Measurements from ENCODE around the gene HOXC4. TPM values are rescaled to one million over a fixed set of nuclear protein-coding genes. Genes with fewer than 3 reads are reported as not detected.
A peak's percentile ranks its signal among the peaks of the same experiment; 100 is the strongest.

The HOXC4 gene
- polyA plus RNA-seq, 1 experiment = not detected

DNA sequence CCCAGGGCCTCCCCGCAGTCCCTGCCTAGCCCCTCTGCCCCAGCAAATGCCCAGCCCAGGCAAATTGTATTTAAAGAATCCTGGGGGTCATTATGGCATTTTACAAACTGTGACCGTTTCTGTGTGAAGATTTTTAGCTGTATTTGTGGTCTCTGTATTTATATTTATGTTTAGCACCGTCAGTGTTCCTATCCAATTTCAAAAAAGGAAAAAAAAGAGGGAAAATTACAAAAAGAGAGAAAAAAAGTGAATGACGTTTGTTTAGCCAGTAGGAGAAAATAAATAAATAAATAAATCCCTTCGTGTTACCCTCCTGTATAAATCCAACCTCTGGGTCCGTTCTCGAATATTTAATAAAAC is 23.2 kb upstream of the HOXC4 start:
- Histone ChIP-seq H3K9me3 (ENCODE audit: control insufficient read depth, insufficient read depth, low read length) (peaks cover 21% of the 10 kb centered on the region), H3K4me3 (ENCODE audit: low read depth, low read length) (no peak overlapping the region), H3K27ac (ENCODE audit: low read depth, low read length) (no peak overlapping the region), H3K27me3 (ENCODE audit: control insufficient read depth, insufficient read depth, low read length) (peaks cover 92% of the 10 kb centered on the region)
- ChIA-PET POLR2A (no interaction called here), CTCF (no interaction called here)
- TF ChIP-seq, protein P1, sequence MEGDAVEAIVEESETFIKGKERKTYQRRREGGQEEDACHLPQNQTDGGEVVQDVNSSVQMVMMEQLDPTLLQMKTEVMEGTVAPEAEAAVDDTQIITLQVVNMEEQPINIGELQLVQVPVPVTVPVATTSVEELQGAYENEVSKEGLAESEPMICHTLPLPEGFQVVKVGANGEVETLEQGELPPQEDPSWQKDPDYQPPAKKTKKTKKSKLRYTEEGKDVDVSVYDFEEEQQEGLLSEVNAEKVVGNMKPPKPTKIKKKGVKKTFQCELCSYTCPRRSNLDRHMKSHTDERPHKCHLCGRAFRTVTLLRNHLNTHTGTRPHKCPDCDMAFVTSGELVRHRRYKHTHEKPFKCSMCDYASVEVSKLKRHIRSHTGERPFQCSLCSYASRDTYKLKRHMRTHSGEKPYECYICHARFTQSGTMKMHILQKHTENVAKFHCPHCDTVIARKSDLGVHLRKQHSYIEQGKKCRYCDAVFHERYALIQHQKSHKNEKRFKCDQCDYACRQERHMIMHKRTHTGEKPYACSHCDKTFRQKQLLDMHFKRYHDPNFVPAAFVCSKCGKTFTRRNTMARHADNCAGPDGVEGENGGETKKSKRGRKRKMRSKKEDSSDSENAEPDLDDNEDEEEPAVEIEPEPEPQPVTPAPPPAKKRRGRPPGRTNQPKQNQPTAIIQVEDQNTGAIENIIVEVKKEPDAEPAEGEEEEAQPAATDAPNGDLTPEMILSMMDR (IDR thresholded peaks at IDR 0.05; ENCODE audit: low read depth, low read length) = no peak
- DNase-seq (ENCODE audit: low read depth, low spot score) = no peak

DNA sequence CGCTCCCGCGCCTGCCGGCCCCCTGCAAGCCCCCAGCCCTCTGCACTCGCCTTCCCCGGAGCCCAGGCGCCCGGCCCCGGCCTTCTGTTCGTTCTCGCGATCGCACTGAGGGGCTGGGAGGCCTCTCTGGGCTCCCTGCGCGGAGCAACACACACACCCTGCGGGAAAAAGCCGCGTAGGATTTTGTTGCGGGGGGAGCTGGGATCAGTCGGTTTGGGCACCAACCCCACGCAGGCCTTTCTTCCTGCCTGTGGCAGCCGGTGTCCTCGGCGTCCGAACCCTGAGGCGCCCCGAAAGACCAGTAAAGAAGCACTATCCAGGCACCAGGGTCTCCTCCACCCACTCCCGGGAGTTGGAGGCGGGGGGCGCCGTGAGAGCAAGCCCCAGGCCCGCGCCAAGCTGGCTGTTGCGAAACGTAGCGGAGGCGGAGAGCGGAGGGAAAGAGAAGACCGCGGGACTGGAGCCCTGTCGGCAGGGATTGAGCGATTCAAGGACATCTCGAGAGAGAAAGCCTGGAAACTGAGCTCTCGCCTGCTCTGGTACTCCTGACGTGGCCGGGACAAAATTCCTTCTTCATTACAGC is 22.7 kb upstream of the HOXC4 start:
- ChIA-PET CTCF (interaction anchor here (0.5 to 2.5 kb wide), 3 partner anchors 9 to 184 kb away, joined by 3 to 11 read pairs (median 4); no protein-coding TSS in a partner anchor), POLR2A (no interaction called here)
- DNase-seq (ENCODE audit: low read depth, low spot score) = no peak
- no peak overlapping the region for H3K4me3 ChIP-seq (ENCODE audit: low read depth, low read length)
- H3K9me3 ChIP-seq (ENCODE audit: control insufficient read depth, insufficient read depth, low read length) = peaks cover 21% of the 10 kb centered on the region
- TF ChIP-seq, protein P1 (IDR thresholded peaks at IDR 0.05; ENCODE audit: low read depth, low read length) = no peak
- H3K27me3 ChIP-seq (ENCODE audit: control insufficient read depth, insufficient read depth, low read length) = peaks cover 93% of the 10 kb centered on the region
- H3K27ac ChIP-seq (ENCODE audit: low read depth, low read length) = no peak overlapping the region

DNA sequence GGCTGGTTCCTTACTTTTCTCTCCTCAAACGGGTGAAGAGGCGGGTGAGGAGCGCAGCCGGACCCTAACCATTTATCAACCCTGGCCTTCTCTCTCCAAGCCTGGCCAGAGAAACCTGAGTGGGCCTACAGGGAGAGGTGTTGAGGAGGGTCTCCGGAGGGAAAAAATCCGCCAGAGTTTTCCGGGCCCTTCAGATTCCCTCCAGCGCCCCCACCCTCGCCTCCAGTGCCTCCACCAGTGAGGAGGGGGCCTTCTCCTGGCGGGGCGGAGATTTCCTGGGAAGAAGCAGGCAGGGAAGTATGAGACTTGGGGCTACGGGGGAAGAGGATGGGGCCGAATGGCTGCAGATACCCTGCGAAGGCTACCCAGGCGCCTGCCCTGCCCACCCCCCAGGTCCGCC is 22.2 kb upstream of the HOXC4 start:
- Histone ChIP-seq H3K4me3 (ENCODE audit: low read depth, low read length) (no peak overlapping the region), H3K9me3 (ENCODE audit: control insufficient read depth, insufficient read depth, low read length) (peaks cover 21% of the 10 kb centered on the region), H3K27me3 (ENCODE audit: control insufficient read depth, insufficient read depth, low read length) (peaks cover 88% of the 10 kb centered on the region), H3K27ac (ENCODE audit: low read depth, low read length) (no peak overlapping the region)
- ChIA-PET CTCF (interaction anchor here (0.5 to 2.5 kb wide), 5 partner anchors 9 to 183 kb away, joined by 3 to 11 read pairs (median 4); partner anchors contain the start of gene HOXC8), POLR2A (no interaction called here)
- no peak for DNase-seq (ENCODE audit: low read depth, low spot score)
- TF ChIP-seq, protein P1 (IDR thresholded peaks at IDR 0.05; ENCODE audit: low read depth, low read length) = no peak

DNA sequence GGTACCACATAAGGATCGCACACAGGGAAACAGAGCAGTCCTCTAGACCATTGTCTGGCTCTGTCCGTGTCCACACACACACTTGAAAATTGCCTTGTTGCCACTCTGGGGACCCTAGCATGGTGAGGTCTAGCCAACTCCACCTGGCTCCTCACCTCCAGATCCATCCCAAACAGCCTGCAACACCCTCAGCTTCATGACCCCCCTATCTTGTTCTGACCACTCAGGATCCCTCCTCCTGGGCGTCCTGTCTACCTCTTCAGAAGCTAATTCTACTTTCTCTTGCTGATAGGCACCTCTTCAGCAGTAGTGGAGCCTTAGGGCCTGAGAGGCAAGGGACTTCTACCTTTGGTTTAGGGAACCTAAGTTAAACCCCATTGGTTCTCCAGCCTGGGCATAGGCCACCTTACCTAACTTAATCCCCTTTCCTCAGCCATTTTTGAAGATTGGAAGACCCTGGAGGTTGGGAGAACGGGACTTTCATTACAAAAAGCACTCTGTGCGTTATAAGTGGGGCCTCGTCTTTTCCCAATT is 21.5 kb upstream of the HOXC4 start:
- peaks cover 85% of the 10 kb centered on the region for H3K27me3 ChIP-seq (ENCODE audit: control insufficient read depth, insufficient read depth, low read length)
- no peak overlapping the region for H3K4me3 ChIP-seq (ENCODE audit: low read depth, low read length)
- TF ChIP-seq, protein P1 (IDR thresholded peaks at IDR 0.05; ENCODE audit: low read depth, low read length) = no peak
- H3K27ac ChIP-seq (ENCODE audit: low read depth, low read length) = no peak overlapping the region
- CTCF ChIA-PET = interaction anchor here (0.7 to 2.5 kb wide), 11 partner anchors 24 to 182 kb away, joined by 3 to 11 read pairs (median 4); partner anchors contain the start of gene HOXC8
- POLR2A ChIA-PET = no interaction called here
- DNase-seq (ENCODE audit: low read depth, low spot score) = no peak
- peaks cover 21% of the 10 kb centered on the region for H3K9me3 ChIP-seq (ENCODE audit: control insufficient read depth, insufficient read depth, low read length)

DNA sequence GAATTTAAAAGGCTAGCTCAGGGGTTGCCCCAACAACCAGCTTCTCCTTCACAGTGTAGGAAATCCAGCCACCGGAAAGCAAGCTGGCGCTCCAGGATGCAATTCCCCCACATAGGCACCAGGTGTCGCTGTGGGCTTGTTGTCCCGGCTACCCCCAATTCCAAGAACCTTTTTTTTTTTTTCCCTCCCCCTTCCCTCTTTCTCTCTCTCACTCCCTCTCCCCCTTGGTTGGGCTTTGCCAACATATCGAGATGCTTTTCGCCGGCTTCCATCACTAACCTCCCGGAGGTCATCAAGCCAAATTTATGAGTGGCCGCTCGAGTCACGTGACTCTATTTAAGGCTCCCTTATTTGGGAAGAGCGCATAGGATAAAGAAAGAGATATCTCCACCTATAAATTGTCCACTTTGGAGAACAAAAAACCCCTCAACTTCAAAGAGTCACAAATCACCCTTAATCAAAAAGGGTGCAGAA is 21.0 kb upstream of the HOXC4 start, which contains the start of gene HOXC5:
TSS of gene HOXC5 (plus strand) at position 424 of the 474 bp plus-strand sequence. CDS start 73 bp downstream, outside the sequence.
- no peak for DNase-seq (ENCODE audit: low read depth, low spot score)
- TF ChIP-seq, protein P1 (IDR thresholded peaks at IDR 0.05; ENCODE audit: low read depth, low read length) = peak; percentile 75
- Histone ChIP-seq H3K27me3 (ENCODE audit: control insufficient read depth, insufficient read depth, low read length) (peaks cover 85% of the 10 kb centered on the region), H3K4me3 (ENCODE audit: low read depth, low read length) (no peak within 1 kb of the TSS), H3K9me3 (ENCODE audit: control insufficient read depth, insufficient read depth, low read length) (peaks cover 21% of the 10 kb centered on the region), H3K27ac (ENCODE audit: low read depth, low read length) (no peak within 1 kb of the TSS)
- POLR2A ChIA-PET = no interaction called here
- CTCF ChIA-PET = interaction anchor here (0.7 to 2.5 kb wide), 13 partner anchors 24 to 786 kb away, joined by 3 to 11 read pairs (median 4); partner anchors contain the start of gene HOXC8
